ENCODE measurements around the gene ATP9A. TPM values are rescaled to one million over a fixed set of nuclear protein-coding genes. Genes with fewer than 3 reads are reported as not detected.

Gene ATP9A
- total and polyA plus RNA-seq, 5 donors from 2014 or later = 0.10 to 0.76 TPM; not detected in 3

GRCh38 chr20:51641866-51642265 lies 126.3 kb downstream of the ATP9A start:
- peaks cover 2% of the 10 kb centered on the region for H3K27me3 ChIP-seq (ENCODE audit: control insufficient read depth, insufficient read depth, low read length)
- DNase-seq (no peak), ATAC-seq (ENCODE audit: low read depth in 2 of 2) (no peak)
- H3K9me3 ChIP-seq (ENCODE audit: control insufficient read depth in 2 of 2, low read length in 2 of 2) = no peaks in the 10 kb centered on the region
- H3K9me3 Mint-ChIP-seq = no peaks in the 10 kb centered on the region
- no peak overlapping the region for H3K4me3 Mint-ChIP-seq
- H3K4me1 ChIP-seq (ENCODE audit: control insufficient read depth, insufficient read depth, low read length, poor library complexity, severe bottlenecking) = no peaks in the 10 kb centered on the region
- H3K27ac ChIP-seq (ENCODE audit: insufficient read depth, low read length, poor library complexity, severe bottlenecking) = no peak overlapping the region
- peaks cover 13% of the 10 kb centered on the region for H3K27me3 Mint-ChIP-seq
- no peaks in the 10 kb centered on the region for H3K36me3 ChIP-seq (ENCODE audit: control insufficient read depth, insufficient read depth, low read length)
- no peaks in the 10 kb centered on the region for H3K4me1 Mint-ChIP-seq
- H3K36me3 Mint-ChIP-seq = no peaks in the 10 kb centered on the region
- H3K27ac Mint-ChIP-seq = no peak overlapping the region
- no peak overlapping the region for H3K4me3 ChIP-seq (ENCODE audit: low read depth, low read length)

- H3K36me3 Mint-ChIP-seq = no peaks in the 10 kb centered on the region
- no peak overlapping the region for H3K27ac Mint-ChIP-seq
- Histone ChIP-seq H3K9me3 (ENCODE audit: control insufficient read depth in 2 of 2, low read length in 2 of 2) (no peaks in the 10 kb centered on the region), H3K27me3 (ENCODE audit: control insufficient read depth, insufficient read depth, low read length) (peaks cover 2% of the 10 kb centered on the region), H3K4me3 (ENCODE audit: low read depth, low read length) (no peak overlapping the region), H3K27ac (ENCODE audit: insufficient read depth, low read length, poor library complexity, severe bottlenecking) (no peak overlapping the region), H3K4me1 (ENCODE audit: control insufficient read depth, insufficient read depth, low read length, poor library complexity, severe bottlenecking) (no peaks in the 10 kb centered on the region), H3K36me3 (ENCODE audit: control insufficient read depth, insufficient read depth, low read length) (no peaks in the 10 kb centered on the region)
- no peak for ATAC-seq (ENCODE audit: low read depth in 2 of 2)
- no peaks in the 10 kb centered on the region for H3K9me3 Mint-ChIP-seq
- no peak overlapping the region for H3K4me3 Mint-ChIP-seq
- H3K4me1 Mint-ChIP-seq = no peaks in the 10 kb centered on the region
- DNase-seq = no peak
- peaks cover 10% of the 10 kb centered on the region for H3K27me3 Mint-ChIP-seq
Measured at GRCh38 chr20:51640743-51641142, 127.4 kb downstream of the ATP9A start.

- no peaks in the 10 kb centered on the region for H3K9me3 ChIP-seq (ENCODE audit: control insufficient read depth in 2 of 2, low read length in 2 of 2)
- Mint-ChIP-seq H3K9me3 (no peaks in the 10 kb centered on the region), H3K27ac (no peak overlapping the region), H3K4me1 (no peaks in the 10 kb centered on the region), H3K4me3 (no peak overlapping the region), H3K27me3 (peaks cover 10% of the 10 kb centered on the region), H3K36me3 (no peaks in the 10 kb centered on the region)
- no peak overlapping the region for H3K4me3 ChIP-seq (ENCODE audit: low read depth, low read length)
- H3K4me1 ChIP-seq (ENCODE audit: control insufficient read depth, insufficient read depth, low read length, poor library complexity, severe bottlenecking) = no peaks in the 10 kb centered on the region
- no peaks in the 10 kb centered on the region for H3K36me3 ChIP-seq (ENCODE audit: control insufficient read depth, insufficient read depth, low read length)
- ATAC-seq (ENCODE audit: low read depth in 2 of 2) (peak in 1 of 2 donors; percentile 28), DNase-seq (peak; percentile 3 to 42 (median 13))
- no peaks in the 10 kb centered on the region for H3K27me3 ChIP-seq (ENCODE audit: control insufficient read depth, insufficient read depth, low read length)
- H3K27ac ChIP-seq (ENCODE audit: insufficient read depth, low read length, poor library complexity, severe bottlenecking) = no peak overlapping the region
Measured at GRCh38 chr20:51639206-51639832, 128.9 kb downstream of the ATP9A start.

- no peak overlapping the region for H3K27ac ChIP-seq (ENCODE audit: insufficient read depth, low read length, poor library complexity, severe bottlenecking)
- no peaks in the 10 kb centered on the region for H3K9me3 ChIP-seq (ENCODE audit: control insufficient read depth in 2 of 2, low read length in 2 of 2)
- no peaks in the 10 kb centered on the region for H3K9me3 Mint-ChIP-seq
- no peak overlapping the region for H3K4me3 Mint-ChIP-seq
- H3K27me3 ChIP-seq (ENCODE audit: control insufficient read depth, insufficient read depth, low read length) = no peaks in the 10 kb centered on the region
- no peaks in the 10 kb centered on the region for H3K36me3 ChIP-seq (ENCODE audit: control insufficient read depth, insufficient read depth, low read length)
- ATAC-seq (ENCODE audit: low read depth in 2 of 2) = no peak
- no peak for DNase-seq
- no peak overlapping the region for H3K4me3 ChIP-seq (ENCODE audit: low read depth, low read length)
- no peak overlapping the region for H3K27ac Mint-ChIP-seq
- H3K4me1 ChIP-seq (ENCODE audit: control insufficient read depth, insufficient read depth, low read length, poor library complexity, severe bottlenecking) = no peaks in the 10 kb centered on the region
- peaks cover 10% of the 10 kb centered on the region for H3K27me3 Mint-ChIP-seq
- no peaks in the 10 kb centered on the region for H3K4me1 Mint-ChIP-seq
- H3K36me3 Mint-ChIP-seq = peaks cover 3% of the 10 kb centered on the region
Measured at GRCh38 chr20:51637241-51637640, 130.9 kb downstream of the ATP9A start.

- H3K27ac ChIP-seq (ENCODE audit: insufficient read depth, low read length, poor library complexity, severe bottlenecking) = no peak overlapping the region
- Mint-ChIP-seq H3K9me3 (no peaks in the 10 kb centered on the region), H3K27me3 (peaks cover 12% of the 10 kb centered on the region), H3K27ac (no peak overlapping the region), H3K36me3 (peaks cover 3% of the 10 kb centered on the region), H3K4me1 (peaks cover 0 to 7% (median 3%) of the 10 kb centered on the region in 4 donors), H3K4me3 (no peak overlapping the region)
- no peak overlapping the region for H3K4me3 ChIP-seq (ENCODE audit: low read depth, low read length)
- ATAC-seq (ENCODE audit: low read depth in 2 of 2) (no peak), DNase-seq (peak in 1 of 3 donors; percentile 17)
- H3K27me3 ChIP-seq (ENCODE audit: control insufficient read depth, insufficient read depth, low read length) = no peaks in the 10 kb centered on the region
- no peaks in the 10 kb centered on the region for H3K36me3 ChIP-seq (ENCODE audit: control insufficient read depth, insufficient read depth, low read length)
- no peaks in the 10 kb centered on the region for H3K9me3 ChIP-seq (ENCODE audit: control insufficient read depth in 2 of 2, low read length in 2 of 2)
- H3K4me1 ChIP-seq (ENCODE audit: control insufficient read depth, insufficient read depth, low read length, poor library complexity, severe bottlenecking) = peaks cover 5% of the 10 kb centered on the region
Measured at GRCh38 chr20:51636123-51636522, 132.1 kb downstream of the ATP9A start.

GRCh38 chr20:51635680-51636079 lies 132.5 kb downstream of the ATP9A start:
- H3K4me1 Mint-ChIP-seq = peaks cover 0 to 11% (median 7%) of the 10 kb centered on the region in 4 donors
- H3K27me3 Mint-ChIP-seq = peaks cover 15% of the 10 kb centered on the region
- DNase-seq = no peak
- Histone ChIP-seq H3K36me3 (ENCODE audit: control insufficient read depth, insufficient read depth, low read length) (no peaks in the 10 kb centered on the region), H3K9me3 (ENCODE audit: control insufficient read depth in 2 of 2, low read length in 2 of 2) (no peaks in the 10 kb centered on the region), H3K4me1 (ENCODE audit: control insufficient read depth, insufficient read depth, low read length, poor library complexity, severe bottlenecking) (peaks cover 6% of the 10 kb centered on the region), H3K27ac (ENCODE audit: insufficient read depth, low read length, poor library complexity, severe bottlenecking) (no peak overlapping the region), H3K27me3 (ENCODE audit: control insufficient read depth, insufficient read depth, low read length) (no peaks in the 10 kb centered on the region), H3K4me3 (ENCODE audit: low read depth, low read length) (no peak overlapping the region)
- no peak overlapping the region for H3K27ac Mint-ChIP-seq
- no peak overlapping the region for H3K4me3 Mint-ChIP-seq
- no peaks in the 10 kb centered on the region for H3K9me3 Mint-ChIP-seq
- peaks cover 3% of the 10 kb centered on the region for H3K36me3 Mint-ChIP-seq
- no peak for ATAC-seq (ENCODE audit: low read depth in 2 of 2)

- Histone ChIP-seq H3K27me3 (ENCODE audit: control insufficient read depth, insufficient read depth, low read length) (no peaks in the 10 kb centered on the region), H3K27ac (ENCODE audit: insufficient read depth, low read length, poor library complexity, severe bottlenecking) (no peak overlapping the region), H3K4me1 (ENCODE audit: control insufficient read depth, insufficient read depth, low read length, poor library complexity, severe bottlenecking) (peaks cover 6% of the 10 kb centered on the region), H3K4me3 (ENCODE audit: low read depth, low read length) (no peak overlapping the region), H3K9me3 (ENCODE audit: control insufficient read depth in 2 of 2, low read length in 2 of 2) (no peaks in the 10 kb centered on the region), H3K36me3 (ENCODE audit: control insufficient read depth, insufficient read depth, low read length) (no peaks in the 10 kb centered on the region)
- Mint-ChIP-seq H3K27ac (no peak overlapping the region), H3K27me3 (peaks cover 17% of the 10 kb centered on the region), H3K4me3 (no peak overlapping the region), H3K9me3 (peaks cover 0 to 2% (median 0%) of the 10 kb centered on the region in 7 donors), H3K36me3 (peaks cover 3% of the 10 kb centered on the region), H3K4me1 (peaks cover 0 to 18% (median 8%) of the 10 kb centered on the region in 4 donors)
- ATAC-seq (ENCODE audit: low read depth in 2 of 2) = no peak
- no peak for DNase-seq
Measured at GRCh38 chr20:51634877-51635276, 133.3 kb downstream of the ATP9A start.

GRCh38 chr20:51634257-51634656 lies 133.9 kb downstream of the ATP9A start:
- peaks cover 0 to 2% (median 0%) of the 10 kb centered on the region in 7 donors for H3K9me3 Mint-ChIP-seq
- no peak for ATAC-seq (ENCODE audit: low read depth in 2 of 2)
- H3K9me3 ChIP-seq (ENCODE audit: control insufficient read depth in 2 of 2, low read length in 2 of 2) = no peaks in the 10 kb centered on the region
- peaks cover 0 to 19% (median 8%) of the 10 kb centered on the region in 4 donors for H3K4me1 Mint-ChIP-seq
- H3K27ac Mint-ChIP-seq = no peak overlapping the region
- H3K36me3 ChIP-seq (ENCODE audit: control insufficient read depth, insufficient read depth, low read length) = no peaks in the 10 kb centered on the region
- no peak overlapping the region for H3K4me3 Mint-ChIP-seq
- H3K36me3 Mint-ChIP-seq = peaks cover 3% of the 10 kb centered on the region
- H3K4me3 ChIP-seq (ENCODE audit: low read depth, low read length) = no peak overlapping the region
- no peaks in the 10 kb centered on the region for H3K27me3 ChIP-seq (ENCODE audit: control insufficient read depth, insufficient read depth, low read length)
- no peak overlapping the region for H3K27ac ChIP-seq (ENCODE audit: insufficient read depth, low read length, poor library complexity, severe bottlenecking)
- H3K27me3 Mint-ChIP-seq = peaks cover 17% of the 10 kb centered on the region
- no peak for DNase-seq
- peaks cover 6% of the 10 kb centered on the region for H3K4me1 ChIP-seq (ENCODE audit: control insufficient read depth, insufficient read depth, low read length, poor library complexity, severe bottlenecking)
